NOMO-1 (cell line): ENCODE data around the gene SEC23IP.
"Not testable (repeated sequence)": the region's sequence is repeated elsewhere in the genome, so short reads cannot be mapped to it uniquely, and the experiment has no call there.

ENCODE experiments used
- DNase-seq, 2 experiments: peaks; one replicate each; lab custom pipeline; 2025; ENCODE audit not compliant: unreplicated experiment in 2 of 2; lab: John Stamatoyannopoulos, UW

SEC23IP gene

DNA sequence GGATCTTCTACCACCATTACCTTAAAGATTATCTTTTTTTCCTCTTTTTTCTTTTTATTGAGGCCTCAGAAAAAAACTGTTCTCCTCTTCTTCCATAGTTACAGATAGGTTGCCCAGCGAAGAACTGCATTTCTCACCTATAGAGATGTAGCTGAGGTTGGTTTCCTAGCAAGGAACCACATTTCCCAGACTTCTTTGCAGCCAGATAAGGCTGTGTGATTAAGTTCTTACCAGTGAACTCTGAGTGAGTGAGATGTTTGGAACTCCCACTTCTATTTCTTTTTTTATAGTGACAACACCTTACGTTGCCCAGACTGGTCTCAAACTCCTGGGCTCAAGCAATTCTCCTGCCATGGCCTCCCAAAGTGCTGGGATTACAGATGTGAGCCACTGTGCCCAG lies 14.0 kb upstream of the SEC23IP start:
- DNase-seq, result no peak

DNA sequence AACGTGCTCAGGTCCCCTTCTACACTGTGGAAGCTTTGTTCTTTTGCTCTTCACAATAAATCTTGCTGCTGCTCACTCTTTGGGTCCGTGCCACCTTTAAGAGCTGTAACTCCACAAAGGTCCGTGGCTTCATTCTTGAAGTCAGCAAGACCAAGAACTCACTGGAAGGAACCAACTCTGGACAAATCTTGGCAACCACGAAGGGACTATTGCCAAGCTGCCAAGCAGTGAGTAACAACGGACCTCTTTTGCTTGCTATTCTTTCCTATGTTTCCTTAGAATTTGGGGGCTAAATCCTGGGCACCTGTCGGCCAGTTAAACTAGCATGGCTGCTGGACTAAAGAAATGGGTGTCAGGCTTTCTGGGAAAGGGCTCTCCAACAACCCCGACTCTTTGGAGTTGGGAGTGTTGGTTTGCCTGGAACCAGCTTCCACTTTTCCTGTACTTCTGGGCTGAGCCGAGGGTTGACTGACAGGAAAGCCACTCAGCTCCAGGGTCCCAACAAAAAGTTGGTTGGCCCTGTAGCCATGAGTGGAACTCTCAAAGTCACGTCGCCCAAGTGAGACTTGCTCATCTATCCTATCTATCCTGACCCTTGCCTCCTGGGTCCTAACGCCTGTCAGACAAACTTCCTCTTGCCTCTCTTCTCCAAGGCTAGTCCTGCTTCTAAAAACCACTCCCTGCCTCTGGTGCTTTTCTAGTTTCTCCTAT lies 8.5 kb upstream of the SEC23IP start:
- DNase-seq, result not testable (repeated sequence)

DNA sequence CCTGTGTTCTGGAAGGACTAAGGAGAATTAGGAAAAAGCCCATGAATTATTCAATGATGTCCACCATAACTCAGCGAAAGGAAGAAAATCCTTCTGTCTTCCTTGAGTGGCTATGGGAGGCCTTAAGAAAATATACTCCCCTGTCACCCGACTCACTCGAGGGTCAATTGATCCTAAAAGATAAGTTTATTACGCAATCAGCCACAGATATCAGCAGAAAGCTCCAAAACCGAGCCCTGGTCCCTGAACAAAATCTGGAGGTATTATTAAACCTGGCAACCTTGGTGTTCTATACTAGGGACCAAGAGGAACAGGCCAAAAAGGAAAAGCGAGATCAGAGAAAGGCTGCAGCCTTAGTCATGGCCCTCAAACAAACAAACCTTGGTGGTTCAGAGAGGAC lies 6.5 kb upstream of the SEC23IP start:
- DNase-seq, result not testable (repeated sequence)

DNA sequence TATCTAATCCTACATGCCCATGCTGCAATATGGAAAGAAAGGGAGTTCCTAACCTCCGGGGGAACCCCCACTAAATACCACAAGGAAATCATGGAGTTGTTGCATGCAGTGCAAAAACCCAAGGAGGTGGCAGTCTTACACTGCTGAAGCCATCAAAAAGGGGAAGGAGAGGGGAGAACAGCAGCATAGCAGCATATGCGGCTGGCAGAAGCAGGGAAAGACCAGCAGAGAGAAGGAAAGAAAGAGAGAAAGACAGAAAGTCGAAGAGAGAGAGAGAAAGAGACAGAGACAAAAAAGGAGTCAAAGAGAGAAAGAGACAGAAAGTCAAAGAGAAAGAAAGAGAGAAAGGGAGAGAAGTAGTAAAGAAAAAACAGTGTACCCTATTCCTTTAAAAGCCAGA lies 3.8 kb upstream of the SEC23IP start:
- peak in 1 of 2 experiments; percentile 20 for DNase-seq

DNA sequence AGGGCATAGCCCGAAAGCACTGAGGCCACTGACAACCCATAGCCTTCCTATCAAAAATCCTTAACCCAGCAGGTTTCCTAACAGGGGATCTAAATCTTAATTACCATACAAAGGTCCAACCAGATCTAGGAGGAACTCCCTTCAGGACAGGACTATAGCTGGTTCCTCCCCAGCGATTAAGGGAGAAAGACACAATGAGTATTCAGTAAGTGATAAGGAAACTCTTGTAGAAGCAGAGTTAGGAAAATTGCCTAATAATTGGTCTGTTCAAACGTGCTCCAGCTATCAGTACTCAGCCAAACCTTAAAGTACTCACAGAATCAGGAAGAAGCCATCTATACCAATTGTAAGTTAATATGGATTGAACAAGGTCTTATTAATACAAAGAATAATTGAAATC lies 3.3 kb upstream of the SEC23IP start:
- peak in 1 of 2 experiments; percentile 7 for DNase-seq

DNA sequence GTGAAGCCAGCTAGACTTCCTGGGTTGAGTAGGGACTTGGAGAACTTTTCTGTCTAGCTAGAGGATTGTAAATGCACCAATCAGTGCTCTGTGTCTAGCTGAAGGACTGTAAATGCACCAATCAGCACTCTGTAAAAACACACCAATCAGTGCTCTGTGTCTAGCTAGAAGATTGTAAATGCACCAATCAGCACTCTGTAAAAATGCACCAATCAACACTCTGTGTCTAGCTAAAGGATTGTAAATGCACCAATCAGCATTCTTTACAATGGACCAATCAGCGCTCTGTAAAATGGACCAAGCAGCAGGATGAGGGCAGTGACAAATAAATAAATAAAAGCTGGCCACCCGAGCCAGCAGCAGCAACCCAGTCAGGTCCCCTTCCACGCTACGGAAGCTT lies 2.2 kb upstream of the SEC23IP start:
- DNase-seq, result not testable (repeated sequence)

DNA sequence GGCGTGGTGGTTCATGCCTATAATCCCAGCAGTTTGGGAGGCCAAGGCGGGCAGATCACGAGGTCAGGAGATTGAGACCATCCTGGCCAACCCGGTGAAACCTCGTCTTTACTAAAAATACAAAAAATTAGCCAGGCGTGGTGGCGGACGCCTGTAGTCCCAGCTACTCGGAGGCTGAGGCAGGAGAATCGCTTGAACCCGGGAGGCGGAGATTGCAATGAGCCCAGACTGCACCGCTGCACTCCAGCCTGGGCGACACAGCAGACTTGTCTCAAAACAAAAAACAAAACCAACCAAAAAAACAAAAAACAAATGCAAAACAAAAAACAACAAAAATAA lies 712 bp upstream of the SEC23IP start:
- DNase-seq, result not testable (repeated sequence)

DNA sequence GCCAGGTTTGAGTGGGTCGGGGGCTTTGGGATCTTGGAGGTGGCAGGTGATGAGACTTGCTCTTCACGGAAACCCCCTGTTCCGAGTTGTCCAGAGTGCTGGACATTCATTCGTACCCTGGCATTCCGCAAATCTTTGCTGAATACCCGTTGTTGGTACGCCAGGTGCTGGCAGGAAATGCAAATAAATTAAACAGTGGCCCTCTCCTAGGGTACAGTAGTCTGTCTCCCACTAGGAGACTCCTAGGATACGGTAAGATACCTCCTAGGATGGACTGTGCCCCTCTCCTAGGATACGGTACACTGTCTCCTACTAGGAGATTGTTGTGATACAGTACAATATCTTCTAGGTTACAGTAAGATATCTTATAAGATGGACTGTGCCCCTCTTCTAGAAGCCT lies 544 bp downstream of the SEC23IP start:
- no peak for DNase-seq

DNA sequence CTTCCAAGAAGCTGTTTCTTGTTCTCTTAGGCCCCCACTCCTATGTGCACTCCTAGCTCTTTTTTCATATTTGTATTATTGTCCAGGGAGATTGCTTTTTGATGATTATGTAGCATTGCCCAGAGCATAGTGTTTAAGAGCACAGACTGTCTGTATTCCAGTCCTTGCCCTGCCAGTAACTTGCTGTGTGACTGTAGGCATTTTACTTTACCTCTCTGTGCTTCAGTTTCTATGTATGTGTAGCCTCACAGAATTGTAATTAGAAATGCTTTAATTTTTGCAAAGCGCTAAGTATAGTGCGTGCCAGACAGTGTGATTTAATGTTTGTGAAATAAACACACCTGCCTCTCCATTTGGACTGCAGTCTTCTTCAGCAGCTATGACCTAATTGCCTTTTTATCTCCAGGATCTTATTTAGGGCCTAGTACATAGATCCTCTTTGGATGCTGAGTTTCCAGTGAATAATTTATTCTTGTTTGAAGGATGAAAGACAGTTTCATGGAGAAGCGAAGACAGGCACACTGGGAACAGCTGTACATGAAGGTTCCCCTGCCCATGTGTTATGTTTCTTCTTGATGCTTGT lies 1.4 kb downstream of the SEC23IP start:
- no peak for DNase-seq

DNA sequence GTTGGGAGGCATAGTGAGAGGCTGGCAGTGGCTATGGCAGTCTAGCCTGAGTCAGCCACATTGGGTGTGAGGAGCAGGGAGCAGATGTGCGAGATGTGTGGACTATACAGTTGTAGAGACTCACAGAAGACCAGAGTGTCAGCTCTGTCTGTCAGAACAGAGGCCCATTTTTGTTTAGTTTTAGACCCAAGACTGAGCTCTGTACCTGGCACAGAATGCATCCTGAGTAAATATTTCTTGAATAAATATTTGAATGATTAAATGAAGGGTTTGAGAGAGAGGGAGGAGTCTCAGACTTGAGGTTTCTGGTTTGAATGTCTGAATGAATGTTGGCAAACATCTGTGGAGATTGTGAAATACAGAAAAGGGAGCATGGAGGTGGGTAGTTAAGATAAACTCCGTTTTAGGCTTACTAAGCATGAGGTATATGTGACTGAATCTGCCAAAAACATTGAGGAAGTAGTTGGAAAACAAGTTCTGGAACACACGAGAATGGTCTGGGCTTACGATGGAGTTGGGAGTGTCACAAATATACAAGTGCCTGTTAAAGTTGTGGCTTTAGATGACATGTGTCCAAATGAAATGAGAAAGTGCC lies 3.6 kb downstream of the SEC23IP start:
- DNase-seq, result peak; percentile 35 to 49

DNA sequence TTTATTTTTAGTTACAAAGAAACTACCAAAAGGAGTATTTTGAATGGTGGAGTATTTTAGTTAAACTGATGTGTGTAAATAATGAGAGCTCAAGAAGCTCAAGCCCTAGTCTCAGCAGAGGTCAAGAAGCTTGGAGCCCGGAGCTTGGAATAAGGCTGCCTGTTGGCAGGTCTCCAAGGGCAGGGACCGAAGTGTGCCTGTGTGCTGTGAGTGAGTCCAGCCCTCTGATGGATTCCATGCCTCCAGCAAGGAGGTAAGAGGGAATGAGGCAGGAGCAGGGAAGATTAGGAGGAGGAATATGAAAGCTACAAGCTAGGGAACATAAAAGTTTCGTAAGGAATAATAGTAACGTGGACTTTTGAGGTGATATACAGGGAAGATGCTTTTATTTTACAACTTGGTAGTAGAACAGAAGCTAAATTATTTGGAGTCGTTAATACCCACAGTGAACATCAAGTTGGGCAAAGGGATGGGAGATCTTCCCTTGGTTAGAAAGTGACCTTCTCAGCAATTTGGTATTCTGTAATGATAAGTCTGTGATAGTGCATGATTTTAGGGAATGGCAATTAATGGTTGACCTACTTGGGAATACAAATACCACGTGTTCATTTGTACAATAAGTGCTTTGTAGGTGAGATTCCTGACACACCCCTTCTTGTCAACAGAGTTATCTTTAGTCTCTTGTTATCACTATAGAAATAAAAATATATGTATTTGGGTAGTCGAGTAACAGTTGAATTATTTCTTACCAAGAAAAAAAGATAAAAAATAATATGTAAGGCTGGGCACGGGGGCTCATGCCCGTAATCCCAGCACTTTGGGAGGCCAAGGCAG lies 4.6 kb downstream of the SEC23IP start:
- no peak for DNase-seq

DNA sequence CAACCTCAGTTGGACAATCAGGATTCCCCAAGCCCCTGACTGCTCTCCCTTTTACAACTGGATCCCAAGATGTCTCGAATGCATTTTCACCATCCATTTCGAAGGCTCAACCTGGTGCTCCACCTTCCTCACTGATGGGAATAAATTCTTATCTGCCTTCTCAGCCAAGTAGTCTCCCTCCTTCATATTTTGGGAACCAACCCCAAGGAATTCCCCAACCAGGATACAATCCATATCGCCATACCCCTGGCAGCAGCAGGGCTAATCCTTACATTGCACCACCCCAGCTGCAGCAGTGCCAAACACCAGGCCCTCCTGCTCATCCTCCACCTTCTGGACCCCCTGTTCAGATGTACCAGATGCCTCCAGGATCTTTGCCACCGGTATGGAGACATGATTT lies 6.0 kb downstream of the SEC23IP start:
- no peak for DNase-seq

DNA sequence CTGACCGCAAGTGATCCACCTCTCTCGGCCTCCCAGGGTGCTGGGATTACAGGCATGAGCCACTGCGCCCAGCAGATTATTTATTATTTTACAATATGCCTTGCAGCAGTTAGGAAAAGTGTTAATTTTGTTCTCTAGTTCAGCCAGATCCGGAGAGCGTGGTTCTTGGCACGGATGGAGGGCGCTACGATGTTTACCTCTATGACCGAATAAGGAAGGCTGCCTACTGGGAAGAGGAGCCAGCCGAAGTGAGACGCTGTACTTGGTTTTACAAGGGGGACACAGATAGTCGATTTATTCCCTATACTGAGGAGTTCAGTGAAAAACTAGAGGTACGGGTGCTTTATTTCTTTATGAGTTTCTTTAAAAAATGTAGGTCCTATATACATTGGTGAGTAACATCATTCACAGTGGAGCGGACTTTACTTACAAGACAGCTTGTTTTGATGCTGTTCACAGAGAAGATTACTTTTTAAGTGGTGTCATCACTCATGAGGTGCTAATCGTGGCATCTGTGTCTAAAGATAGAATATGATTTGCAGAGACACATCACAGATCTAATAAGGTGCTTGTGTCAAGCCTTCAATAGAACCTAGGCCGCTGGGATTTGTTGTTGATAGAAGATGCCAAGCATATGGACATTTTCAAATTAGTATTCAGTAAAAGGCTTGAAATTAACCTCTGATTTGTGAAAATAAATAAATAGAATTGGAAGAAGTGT lies 11.6 kb downstream of the SEC23IP start:
- DNase-seq, result no peak

DNA sequence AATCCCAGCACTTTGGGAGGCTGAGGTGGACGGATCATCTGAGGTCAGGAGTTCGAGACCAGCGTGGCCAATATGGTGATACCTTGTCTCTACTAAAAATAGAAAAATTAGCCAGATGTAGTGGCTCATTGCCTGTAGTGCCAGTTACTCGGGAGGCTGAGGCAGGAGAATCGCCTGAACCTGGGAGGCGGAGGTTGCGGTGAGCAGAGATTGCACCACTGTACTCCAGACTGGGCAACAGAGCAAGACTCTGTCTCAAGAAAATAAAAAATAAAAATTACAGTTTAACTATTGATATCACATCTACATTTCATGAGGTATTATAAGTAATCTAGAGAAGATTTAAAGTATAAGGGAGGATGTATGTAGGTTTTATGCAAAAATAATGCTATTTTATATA lies 15.2 kb downstream of the SEC23IP start:
- not testable (repeated sequence) for DNase-seq

DNA sequence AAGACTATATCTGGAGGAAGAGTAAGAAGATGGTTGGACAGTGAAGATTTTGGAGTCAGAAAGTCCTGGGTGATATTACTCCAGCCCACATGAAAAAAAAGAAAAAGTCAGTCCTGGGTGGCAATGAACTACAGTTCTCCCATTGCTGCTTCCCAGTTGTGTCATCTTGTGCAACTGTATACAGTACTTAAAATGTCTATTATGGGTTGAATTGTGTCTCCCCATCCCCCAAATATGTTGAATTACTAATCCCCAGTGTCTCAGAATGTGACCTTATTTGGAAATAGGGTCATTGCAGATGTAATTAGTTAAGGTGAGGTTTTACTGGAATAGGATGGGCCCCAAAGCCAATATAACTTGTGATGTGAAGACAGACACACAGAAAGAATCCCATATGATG lies 15.6 kb downstream of the SEC23IP start:
- no peak for DNase-seq

DNA sequence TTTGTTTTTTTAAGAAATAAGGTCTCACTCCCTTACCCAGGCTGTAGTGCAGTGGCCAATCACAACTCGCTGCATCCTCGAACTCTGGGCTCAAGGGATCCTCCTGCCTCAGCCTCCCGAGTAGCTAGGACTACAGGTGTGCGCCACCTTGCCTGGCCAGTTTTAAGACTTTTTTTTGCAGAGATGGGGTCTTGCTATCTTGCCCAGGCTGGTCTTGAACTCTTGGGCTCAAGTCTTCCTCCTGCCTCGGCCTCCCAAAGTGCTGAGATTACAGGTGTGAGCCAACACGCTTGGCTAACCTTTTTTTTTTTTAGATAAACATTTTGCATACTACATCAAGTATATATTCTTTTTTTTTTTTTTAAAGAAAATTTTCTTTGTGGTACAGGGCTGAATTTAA lies 18.2 kb downstream of the SEC23IP start:
- no peak for DNase-seq

DNA sequence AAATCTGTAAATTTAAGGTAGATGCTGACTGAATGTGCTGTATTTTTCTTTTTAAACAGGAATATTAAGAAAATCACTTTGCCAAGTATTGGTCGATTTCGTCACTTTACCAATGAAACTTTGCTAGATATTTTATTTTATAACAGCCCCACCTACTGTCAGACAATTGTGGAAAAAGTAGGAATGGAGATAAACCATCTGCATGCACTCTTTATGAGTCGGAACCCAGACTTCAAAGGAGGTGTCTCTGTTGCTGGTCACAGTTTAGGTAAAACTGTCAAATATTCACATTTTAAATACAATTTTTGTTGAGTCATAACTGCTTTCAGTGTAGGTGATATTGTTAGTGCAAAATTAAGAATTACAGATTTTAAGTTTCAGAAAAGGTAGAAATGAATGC lies 25.2 kb downstream of the SEC23IP start:
- DNase-seq, result no peak

DNA sequence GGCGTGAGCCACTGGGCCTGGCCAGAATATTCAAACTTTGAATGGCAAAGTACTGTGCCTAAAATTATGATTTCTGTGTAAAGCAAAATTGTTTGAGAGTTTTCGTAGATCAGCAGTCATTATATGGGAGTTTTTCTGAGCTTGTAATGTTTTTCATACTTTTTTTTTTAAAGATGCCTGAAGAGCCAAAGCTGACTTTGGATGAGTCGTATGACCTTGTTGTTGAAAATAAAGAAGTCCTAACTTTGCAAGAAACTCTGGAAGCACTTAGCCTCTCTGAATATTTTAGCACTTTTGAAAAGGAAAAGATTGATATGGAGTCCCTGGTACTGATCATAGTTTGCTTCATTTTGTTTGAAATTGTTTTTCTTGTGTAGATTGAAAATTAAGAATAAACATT lies 26.7 kb downstream of the SEC23IP start:
- peak in 1 of 2 experiments; percentile 4 for DNase-seq

DNA sequence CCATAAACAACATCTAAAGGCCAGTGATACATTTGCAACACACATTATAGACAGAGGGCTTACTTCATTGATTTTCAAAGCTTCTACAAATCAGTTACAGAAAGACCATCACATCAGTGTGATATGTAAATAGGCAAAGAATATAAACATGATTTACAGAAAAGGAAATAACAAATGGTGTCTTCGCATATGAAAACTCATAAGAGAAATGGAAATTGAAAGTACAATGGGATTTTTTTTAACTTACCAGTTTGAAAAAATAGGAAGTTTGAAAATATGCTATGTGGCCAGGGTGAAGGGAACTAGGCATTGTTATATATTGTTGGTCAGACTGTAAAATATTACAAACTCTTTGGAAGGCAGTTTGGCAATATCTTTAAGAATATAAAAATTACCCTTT lies 27.3 kb downstream of the SEC23IP start:
- DNase-seq, result peak; percentile 43 to 82

DNA sequence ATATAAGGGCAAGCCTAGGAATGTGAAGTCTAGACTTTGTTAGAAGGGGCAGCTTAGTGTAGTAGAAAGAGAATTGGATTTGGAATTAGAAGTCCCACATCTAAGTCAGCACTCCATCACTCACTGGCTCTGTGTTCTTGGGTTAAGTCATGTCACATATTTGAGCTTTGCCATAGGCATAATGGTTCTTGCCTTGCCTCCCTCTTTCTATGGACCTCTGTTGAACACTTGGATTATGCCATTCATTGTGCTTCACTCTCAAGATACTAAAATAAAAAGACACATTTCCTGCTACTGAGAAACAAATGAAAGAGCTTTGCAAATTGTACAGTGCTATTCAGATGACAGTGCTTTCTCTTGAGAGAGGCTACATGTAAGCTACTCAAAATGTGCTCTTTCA lies 35.9 kb downstream of the SEC23IP start:
- no peak for DNase-seq

DNA sequence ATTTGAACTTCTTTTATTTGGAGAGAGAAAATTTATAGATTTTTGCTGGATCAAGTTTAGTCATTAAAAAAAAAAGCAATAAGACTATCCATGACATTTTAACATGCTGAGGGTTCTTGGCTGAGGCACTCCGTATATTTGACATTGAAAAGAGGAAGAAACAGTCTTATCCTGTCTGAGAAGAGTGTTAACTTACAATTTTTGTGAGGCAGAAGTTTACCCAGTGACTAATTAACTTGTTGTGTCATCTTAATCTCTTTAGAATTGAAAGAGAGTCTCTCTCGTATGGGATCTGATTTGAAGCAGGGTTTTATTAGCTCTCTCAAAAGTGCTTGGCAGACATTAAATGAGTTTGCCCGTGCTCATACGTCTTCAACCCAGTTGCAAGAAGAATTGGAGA lies 39.3 kb downstream of the SEC23IP start:
- DNase-seq, result no peak
